ENCODE results near the gene OR4S2. TPM values are rescaled to one million over a fixed set of nuclear protein-coding genes. Genes with fewer than 3 reads are reported as not detected.

The OR4S2 gene, protein sequence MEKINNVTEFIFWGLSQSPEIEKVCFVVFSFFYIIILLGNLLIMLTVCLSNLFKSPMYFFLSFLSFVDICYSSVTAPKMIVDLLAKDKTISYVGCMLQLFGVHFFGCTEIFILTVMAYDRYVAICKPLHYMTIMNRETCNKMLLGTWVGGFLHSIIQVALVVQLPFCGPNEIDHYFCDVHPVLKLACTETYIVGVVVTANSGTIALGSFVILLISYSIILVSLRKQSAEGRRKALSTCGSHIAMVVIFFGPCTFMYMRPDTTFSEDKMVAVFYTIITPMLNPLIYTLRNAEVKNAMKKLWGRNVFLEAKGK
- total RNA-seq = not detected in 2 replicates

DNA sequence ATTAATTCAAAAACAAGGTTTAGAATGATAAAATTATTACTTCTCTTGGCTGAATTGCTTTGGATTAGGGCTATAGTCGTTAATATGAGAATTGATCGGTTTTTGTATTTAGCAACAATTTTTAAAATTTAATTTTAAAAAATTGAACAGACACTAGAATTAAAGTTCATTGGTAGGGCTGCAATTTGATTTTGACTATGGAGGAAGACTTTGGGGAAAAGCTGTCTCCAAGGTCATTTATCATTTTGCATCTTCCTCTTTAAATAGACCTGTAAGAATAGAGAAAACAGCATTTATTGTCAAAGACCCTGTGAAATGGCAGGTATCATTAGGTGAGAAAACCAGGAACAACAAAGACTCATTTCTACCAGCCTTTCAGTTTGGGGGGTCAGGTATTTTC is at the start of gene OR4S2:
Gene OR4S2, plus strand, starts transcription at position 301 of the 400 bp plus-strand sequence. CDS start 2,577 bp downstream, outside the sequence.
- TF ChIP-seq, protein P1, sequence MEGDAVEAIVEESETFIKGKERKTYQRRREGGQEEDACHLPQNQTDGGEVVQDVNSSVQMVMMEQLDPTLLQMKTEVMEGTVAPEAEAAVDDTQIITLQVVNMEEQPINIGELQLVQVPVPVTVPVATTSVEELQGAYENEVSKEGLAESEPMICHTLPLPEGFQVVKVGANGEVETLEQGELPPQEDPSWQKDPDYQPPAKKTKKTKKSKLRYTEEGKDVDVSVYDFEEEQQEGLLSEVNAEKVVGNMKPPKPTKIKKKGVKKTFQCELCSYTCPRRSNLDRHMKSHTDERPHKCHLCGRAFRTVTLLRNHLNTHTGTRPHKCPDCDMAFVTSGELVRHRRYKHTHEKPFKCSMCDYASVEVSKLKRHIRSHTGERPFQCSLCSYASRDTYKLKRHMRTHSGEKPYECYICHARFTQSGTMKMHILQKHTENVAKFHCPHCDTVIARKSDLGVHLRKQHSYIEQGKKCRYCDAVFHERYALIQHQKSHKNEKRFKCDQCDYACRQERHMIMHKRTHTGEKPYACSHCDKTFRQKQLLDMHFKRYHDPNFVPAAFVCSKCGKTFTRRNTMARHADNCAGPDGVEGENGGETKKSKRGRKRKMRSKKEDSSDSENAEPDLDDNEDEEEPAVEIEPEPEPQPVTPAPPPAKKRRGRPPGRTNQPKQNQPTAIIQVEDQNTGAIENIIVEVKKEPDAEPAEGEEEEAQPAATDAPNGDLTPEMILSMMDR (conservative IDR thresholded peaks at IDR 0.05; ENCODE audit: low read depth, low read length) = no peak
- DNase-seq (ENCODE audit: low read depth) = no peak
- no peak within 1 kb of the TSS for H3K4me3 ChIP-seq (ENCODE audit: low read depth, low read length)

DNA sequence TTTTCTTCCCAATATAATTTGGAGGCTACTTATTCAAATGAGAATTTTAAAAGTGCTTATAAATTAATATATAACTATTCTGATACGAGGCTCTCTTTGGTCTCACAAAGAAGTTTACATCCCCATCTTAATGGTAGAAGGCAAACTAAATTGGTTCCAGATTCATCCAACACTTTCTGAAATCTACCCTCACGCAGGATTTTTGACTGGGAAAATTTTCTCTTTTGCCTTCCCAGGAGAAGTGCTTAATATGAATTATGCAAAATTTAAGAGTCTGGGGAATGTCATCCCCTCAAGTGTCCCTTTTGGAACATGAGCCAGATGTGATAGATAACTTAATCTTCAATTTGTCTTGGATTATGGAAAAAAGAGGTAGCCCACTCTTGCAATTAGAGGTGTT is 40.6 kb upstream of the OR4S2 start, which contains the start of gene OR4C11:
Gene OR4C11, minus strand, starts transcription at position 101 of the 400 bp plus-strand sequence. CDS start 3,272 bp downstream, outside the sequence.
- no peak within 1 kb of the TSS for H3K4me3 ChIP-seq (ENCODE audit: low read depth, low read length)
- TF ChIP-seq, protein P1 (conservative IDR thresholded peaks at IDR 0.05; ENCODE audit: low read depth, low read length) = no peak
- DNase-seq (ENCODE audit: low read depth) = no peak

DNA sequence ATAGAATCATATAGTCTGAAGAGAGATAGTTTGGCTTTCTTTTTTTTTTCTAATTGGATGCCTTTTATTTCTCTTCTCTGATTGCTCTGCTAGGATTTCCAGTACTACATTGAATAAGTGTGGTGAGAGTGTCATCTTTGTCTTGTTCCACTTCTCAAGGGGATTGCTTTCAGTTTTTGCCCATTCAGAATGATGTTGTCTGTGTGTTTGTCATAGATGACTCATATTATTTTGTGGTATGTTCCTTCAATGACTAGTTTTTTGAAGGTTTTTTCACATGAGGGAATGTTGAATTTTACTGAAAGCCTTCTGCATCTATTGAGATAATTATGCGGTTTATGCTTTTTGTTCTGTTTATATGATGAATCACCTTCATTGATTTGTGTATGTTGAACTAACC is 23.6 kb upstream of the OR4S2 start:
- TF ChIP-seq, protein P1 (conservative IDR thresholded peaks at IDR 0.05; ENCODE audit: low read depth, low read length) = no peak
- no peak for DNase-seq (ENCODE audit: low read depth)

DNA sequence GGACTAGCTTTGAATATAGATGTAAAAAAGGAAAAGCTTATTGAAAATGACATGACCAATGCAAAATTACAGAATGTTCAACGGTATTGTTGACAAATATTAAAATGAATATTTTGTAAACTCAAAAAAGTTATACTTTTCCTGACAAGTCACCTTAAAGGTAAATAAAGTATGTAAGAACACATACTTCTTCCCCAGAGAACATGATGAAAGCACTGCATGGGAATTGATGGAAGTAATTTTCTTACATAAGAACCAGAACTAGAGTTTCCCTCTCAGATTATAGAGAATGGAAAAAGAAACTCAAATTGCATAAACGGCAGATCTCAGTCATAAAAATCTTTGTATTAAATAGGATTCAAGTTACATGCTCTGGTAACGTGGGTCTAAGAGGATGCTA is 13.3 kb upstream of the OR4S2 start, which contains the start of gene OR4P4:
Gene OR4P4, plus strand, starts transcription at position 301 of the 400 bp plus-strand sequence.
- no peak within 1 kb of the TSS for H3K4me3 ChIP-seq (ENCODE audit: low read depth, low read length)
- TF ChIP-seq, protein P1 (conservative IDR thresholded peaks at IDR 0.05; ENCODE audit: low read depth, low read length) = no peak
- no peak for DNase-seq (ENCODE audit: low read depth)

More for the DNA sequence above, 23.6 kb upstream of the OR4S2 start:
- H3K4me3 ChIP-seq (ENCODE audit: low read depth, low read length) = no peak overlapping the region

DNA sequence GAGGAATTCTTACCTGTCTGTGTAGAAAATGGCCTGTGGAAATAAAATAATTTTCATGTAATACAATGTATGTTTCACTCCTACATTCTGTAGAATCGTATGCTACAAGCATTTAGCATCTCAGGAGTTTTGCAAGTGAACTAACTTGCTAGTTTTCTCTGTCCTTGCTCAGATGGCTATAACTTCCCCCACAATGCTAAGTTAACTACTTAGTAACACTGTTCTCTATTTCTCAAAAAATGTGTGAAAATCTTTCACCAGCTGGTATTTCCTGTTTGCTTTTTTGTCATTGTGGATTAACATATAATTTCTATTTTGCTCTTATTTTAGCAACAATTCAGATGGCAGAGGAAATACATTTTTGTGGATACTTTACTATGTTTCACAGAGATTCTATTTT is 4.4 kb downstream of the OR4S2 start:
- DNase-seq (ENCODE audit: low read depth) = no peak
- H3K4me3 ChIP-seq (ENCODE audit: low read depth, low read length) = no peak overlapping the region
- TF ChIP-seq, protein P1 (conservative IDR thresholded peaks at IDR 0.05; ENCODE audit: low read depth, low read length) = no peak

DNA sequence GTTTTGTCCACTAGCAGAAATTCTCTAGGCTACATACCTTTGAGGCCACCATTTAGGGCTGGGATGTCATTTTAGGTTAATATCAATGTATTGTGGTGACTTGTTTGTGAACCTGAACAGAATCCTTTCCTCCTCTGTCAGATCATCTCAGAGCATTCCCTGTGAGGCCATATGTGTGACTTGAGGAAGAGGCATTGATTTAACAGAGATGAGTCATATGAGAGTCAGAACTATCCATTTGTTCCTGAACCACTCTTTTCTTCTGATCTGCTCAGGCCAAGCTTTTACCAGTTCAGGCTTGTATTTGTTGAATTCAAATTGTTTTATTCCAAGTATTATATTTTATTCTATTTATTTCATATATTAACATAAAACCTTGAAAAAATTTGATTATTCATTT is 7.0 kb downstream of the OR4S2 start:
- DNase-seq (ENCODE audit: low read depth) = no peak
- TF ChIP-seq, protein P1 (conservative IDR thresholded peaks at IDR 0.05; ENCODE audit: low read depth, low read length) = no peak
- H3K4me3 ChIP-seq (ENCODE audit: low read depth, low read length) = no peak overlapping the region

Data from epithelial cell of proximal tubule (primary cell).